GM12878 (cell line): ENCODE data around the gene RMC1.

Experiments
- BCL11A ChIP-seq: IDR thresholded peaks from 2 replicates; pipeline ENCODE4 v1.6.1; 2011; ENCODE audit warnings: low read depth, low read length
- CBFB ChIP-seq: IDR thresholded peaks from 2 replicates; pipeline ENCODE4 v1.6.1; 2016; ENCODE audit warnings: antibody characterized with exemption, low read depth
- CTCF ChIP-seq, 3 experiments: IDR thresholded peaks in 2 of 3; conservative IDR thresholded peaks in 1 of 3; 2 replicates each; pipeline ENCODE4 v1.5.1; 2011; ENCODE audit warnings: low read depth in 3 of 3, low read length in 3 of 3, mild to moderate bottlenecking in 3 of 3, control low read depth in 2 of 3, moderate library complexity in 2 of 3, inconsistent platforms in 1 of 3, mixed read lengths in 1 of 3; ENCODE audit not compliant: control insufficient read depth in 2 of 3, insufficient read depth in 1 of 3; ENCODE audit errors: extremely low read depth in 1 of 3
- FOS ChIP-seq: IDR thresholded peaks from 3 replicates; pipeline ENCODE4 v1.6.1; 2011; ENCODE audit warnings: borderline replicate concordance; ENCODE audit not compliant: insufficient read length; ENCODE audit errors: extremely low read depth
- GABPA ChIP-seq: IDR thresholded peaks from 2 replicates; pipeline ENCODE4 v1.6.1; 2014; ENCODE audit warnings: antibody characterized with exemption, low read depth, mild to moderate bottlenecking, inconsistent platforms
- JUNB ChIP-seq: IDR thresholded peaks from 2 replicates; pipeline ENCODE4 v1.6.1; 2016; ENCODE audit warnings: antibody characterized with exemption, mild to moderate bottlenecking
- MYC ChIP-seq: IDR thresholded peaks from 2 replicates; pipeline ENCODE4 v1.6.1; 2011; ENCODE audit warnings: mild to moderate bottlenecking, low read length, moderate library complexity, inconsistent platforms; ENCODE audit not compliant: insufficient read depth, insufficient replicate concordance, insufficient read length, severe bottlenecking
- POLR2A ChIP-seq: IDR thresholded peaks from 2 replicates; pipeline ENCODE4 v1.6.1; 2011; ENCODE audit warnings: low read depth, mild to moderate bottlenecking, low read length
- RELB ChIP-seq: fragments of 450-650 bp; IDR thresholded peaks from 2 replicates; pipeline ENCODE4 v1.6.1; 2017; ENCODE audit warnings: low read depth, mild to moderate bottlenecking, moderate library complexity
- STAT3 ChIP-seq: IDR thresholded peaks from 2 replicates; pipeline ENCODE4 v1.6.1; 2011; ENCODE audit warnings: low read depth, low read length, improper control_type of control experiment
- SUZ12 ChIP-seq: fragments of 200-600 bp; sonication (generic); IDR thresholded peaks from one replicate; pipeline ENCODE4 v1.6.1; 2018; ENCODE audit warnings: antibody characterized with exemption, mild to moderate bottlenecking; ENCODE audit not compliant: unreplicated experiment
- TF ChIP-seq, protein P1 (sequence below): IDR thresholded peaks from 2 replicates; pipeline ENCODE4 v1.6.1; 2012; ENCODE audit warnings: mild to moderate bottlenecking, low read depth, low read length

DNA sequence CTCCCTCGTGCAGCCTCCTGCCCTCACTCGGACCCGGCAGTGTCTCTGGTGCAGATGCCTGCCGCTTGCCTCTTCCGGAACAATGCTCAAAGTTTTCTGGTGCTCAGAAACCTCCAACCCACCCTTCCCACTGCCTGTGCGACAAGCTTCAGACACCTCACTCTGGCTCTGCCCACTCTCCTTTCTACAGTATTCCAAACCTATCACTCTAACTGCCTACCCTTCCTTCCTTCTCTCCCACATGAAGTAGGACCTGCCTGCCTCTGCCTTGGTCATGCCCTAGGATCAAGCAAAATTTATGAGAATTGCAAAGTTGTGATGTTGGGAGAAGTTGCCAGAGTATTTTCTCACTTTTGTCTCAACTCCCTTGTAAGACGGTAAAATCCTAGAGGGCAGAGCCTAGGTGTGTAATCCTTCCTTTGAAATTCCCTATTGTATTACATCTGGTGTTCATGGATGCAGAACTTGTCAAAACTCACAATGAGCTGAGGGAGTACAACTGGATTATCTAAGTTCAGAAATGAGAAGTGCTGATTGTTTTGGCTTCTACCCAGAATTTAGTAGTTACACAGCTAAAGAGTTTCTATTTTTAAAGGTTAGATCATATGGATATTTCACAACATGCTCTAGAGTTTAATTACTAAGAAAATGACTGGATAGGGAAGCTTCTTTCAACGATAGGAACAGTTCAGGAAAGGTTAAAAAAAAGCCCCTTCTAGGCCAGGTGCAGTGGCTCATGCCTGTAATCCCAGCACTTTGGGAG is 75.8 kb downstream of the RMC1 start:
- TF ChIP-seq FOS (no peak), BCL11A (no peak), RELB (no peak), GABPA (no peak), MYC (no peak), SUZ12 (no peak), STAT3 (no peak), CBFB (no peak), JUNB (no peak), POLR2A (no peak), CTCF (IDR thresholded peaks at IDR 0.05 in 2 of 3, conservative IDR thresholded peaks at IDR 0.05 in 1 of 3; ENCODE audit: control insufficient read depth in 2 of 3, extremely low read depth in 1 of 3, insufficient read depth in 1 of 3, low read depth in 3 of 3, low read length in 3 of 3) (no peak)
- TF ChIP-seq, protein P1, sequence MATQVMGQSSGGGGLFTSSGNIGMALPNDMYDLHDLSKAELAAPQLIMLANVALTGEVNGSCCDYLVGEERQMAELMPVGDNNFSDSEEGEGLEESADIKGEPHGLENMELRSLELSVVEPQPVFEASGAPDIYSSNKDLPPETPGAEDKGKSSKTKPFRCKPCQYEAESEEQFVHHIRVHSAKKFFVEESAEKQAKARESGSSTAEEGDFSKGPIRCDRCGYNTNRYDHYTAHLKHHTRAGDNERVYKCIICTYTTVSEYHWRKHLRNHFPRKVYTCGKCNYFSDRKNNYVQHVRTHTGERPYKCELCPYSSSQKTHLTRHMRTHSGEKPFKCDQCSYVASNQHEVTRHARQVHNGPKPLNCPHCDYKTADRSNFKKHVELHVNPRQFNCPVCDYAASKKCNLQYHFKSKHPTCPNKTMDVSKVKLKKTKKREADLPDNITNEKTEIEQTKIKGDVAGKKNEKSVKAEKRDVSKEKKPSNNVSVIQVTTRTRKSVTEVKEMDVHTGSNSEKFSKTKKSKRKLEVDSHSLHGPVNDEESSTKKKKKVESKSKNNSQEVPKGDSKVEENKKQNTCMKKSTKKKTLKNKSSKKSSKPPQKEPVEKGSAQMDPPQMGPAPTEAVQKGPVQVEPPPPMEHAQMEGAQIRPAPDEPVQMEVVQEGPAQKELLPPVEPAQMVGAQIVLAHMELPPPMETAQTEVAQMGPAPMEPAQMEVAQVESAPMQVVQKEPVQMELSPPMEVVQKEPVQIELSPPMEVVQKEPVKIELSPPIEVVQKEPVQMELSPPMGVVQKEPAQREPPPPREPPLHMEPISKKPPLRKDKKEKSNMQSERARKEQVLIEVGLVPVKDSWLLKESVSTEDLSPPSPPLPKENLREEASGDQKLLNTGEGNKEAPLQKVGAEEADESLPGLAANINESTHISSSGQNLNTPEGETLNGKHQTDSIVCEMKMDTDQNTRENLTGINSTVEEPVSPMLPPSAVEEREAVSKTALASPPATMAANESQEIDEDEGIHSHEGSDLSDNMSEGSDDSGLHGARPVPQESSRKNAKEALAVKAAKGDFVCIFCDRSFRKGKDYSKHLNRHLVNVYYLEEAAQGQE, result no peak
